Measurements from ENCODE around the gene EIF2A. TPM values are rescaled to one million over a fixed set of nuclear protein-coding genes. Genes with fewer than 3 reads are reported as not detected.

EIF2A gene
- total RNA-seq, 1 donor from 2014 or later, result 65.7 TPM

DNA sequence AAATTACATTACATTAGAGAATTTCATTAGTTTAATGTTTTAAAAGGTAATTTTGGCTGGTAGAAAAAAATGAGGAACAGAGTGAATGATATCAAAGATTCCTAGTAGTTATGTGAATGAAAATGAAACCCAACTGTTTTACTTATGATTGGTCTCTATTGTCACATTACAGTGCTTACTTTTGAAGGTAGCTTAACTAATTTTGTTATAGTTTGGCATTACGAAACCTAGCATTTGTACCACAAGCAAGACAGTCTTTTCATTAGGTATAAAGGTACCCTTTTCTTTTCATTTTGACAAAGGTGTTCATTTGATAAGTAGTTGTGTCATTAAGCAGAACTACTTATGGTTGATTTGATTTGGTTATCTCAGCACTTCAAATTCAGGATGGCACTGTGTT is 63.4 kb downstream of the EIF2A start:
- TF ChIP-seq, protein P1, sequence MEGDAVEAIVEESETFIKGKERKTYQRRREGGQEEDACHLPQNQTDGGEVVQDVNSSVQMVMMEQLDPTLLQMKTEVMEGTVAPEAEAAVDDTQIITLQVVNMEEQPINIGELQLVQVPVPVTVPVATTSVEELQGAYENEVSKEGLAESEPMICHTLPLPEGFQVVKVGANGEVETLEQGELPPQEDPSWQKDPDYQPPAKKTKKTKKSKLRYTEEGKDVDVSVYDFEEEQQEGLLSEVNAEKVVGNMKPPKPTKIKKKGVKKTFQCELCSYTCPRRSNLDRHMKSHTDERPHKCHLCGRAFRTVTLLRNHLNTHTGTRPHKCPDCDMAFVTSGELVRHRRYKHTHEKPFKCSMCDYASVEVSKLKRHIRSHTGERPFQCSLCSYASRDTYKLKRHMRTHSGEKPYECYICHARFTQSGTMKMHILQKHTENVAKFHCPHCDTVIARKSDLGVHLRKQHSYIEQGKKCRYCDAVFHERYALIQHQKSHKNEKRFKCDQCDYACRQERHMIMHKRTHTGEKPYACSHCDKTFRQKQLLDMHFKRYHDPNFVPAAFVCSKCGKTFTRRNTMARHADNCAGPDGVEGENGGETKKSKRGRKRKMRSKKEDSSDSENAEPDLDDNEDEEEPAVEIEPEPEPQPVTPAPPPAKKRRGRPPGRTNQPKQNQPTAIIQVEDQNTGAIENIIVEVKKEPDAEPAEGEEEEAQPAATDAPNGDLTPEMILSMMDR (conservative IDR thresholded peaks at IDR 0.05), result no peak
- Mint-ChIP-seq H3K4me3 (no peak overlapping the region), H3K27ac (ENCODE audit: unreplicated experiment) (no peak overlapping the region), H3K4me1 (peaks cover 39% of the 10 kb centered on the region), H3K27me3 (ENCODE audit: low read depth) (no peaks in the 10 kb centered on the region), H3K36me3 (ENCODE audit: low read depth) (peaks cover 19% of the 10 kb centered on the region), H3K9me3 (peaks cover 3% of the 10 kb centered on the region)
- DNase-seq (ENCODE audit: low read depth, low spot score), result no peak

DNA sequence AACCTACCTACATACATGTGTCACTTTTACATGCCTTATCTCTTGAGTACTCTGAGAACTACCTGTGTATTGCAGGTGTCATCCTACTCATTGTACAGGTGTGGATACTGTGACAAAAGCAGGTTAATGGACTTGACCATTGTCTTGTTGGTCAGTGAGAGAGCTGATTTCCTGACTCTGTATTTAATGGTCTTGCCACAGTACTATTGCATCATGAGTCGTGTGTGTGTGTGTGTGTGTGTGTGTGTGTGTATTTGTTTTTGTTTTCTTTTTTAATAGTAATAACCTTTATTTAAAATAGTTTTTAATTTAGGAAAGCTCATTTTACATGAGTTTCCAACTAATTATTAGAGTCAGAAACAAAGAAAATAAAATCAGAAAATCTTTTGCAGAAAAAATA is 64.2 kb downstream of the EIF2A start:
- DNase-seq (ENCODE audit: low read depth, low spot score), result no peak
- TF ChIP-seq, protein P1 (conservative IDR thresholded peaks at IDR 0.05), result no peak
- H3K27ac Mint-ChIP-seq (ENCODE audit: unreplicated experiment), result no peak overlapping the region
- H3K9me3 Mint-ChIP-seq, result peaks cover 3% of the 10 kb centered on the region
- no peak overlapping the region for H3K4me3 Mint-ChIP-seq
- peaks cover 20% of the 10 kb centered on the region for H3K36me3 Mint-ChIP-seq (ENCODE audit: low read depth)
- peaks cover 35% of the 10 kb centered on the region for H3K4me1 Mint-ChIP-seq
- no peaks in the 10 kb centered on the region for H3K27me3 Mint-ChIP-seq (ENCODE audit: low read depth)

DNA sequence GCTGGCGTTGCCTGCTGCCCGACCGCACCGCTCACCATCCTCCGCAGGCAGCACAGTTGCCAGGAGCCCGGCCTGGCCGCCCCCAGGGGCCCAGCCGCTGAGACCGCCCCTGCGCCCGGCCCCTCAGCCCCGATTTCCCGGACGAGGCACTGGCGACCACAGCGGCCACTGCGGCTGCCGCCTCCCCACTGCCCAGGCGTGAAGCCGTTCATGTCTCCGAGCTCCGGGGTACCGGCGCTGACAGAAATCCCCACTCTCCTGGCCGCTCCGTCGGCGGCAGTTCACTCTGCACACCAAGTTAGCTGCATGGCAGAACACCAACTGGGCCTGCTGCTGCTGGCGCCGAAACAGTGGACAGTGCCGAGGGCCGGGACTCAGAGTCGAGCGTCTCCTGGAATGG is 65.1 kb downstream of the EIF2A start:
- peaks cover 4% of the 10 kb centered on the region for H3K9me3 Mint-ChIP-seq
- TF ChIP-seq, protein P1 (conservative IDR thresholded peaks at IDR 0.05), result no peak
- no peak overlapping the region for H3K4me3 Mint-ChIP-seq
- H3K27ac Mint-ChIP-seq (ENCODE audit: unreplicated experiment), result no peak overlapping the region
- peaks cover 21% of the 10 kb centered on the region for H3K36me3 Mint-ChIP-seq (ENCODE audit: low read depth)
- H3K4me1 Mint-ChIP-seq, result peaks cover 29% of the 10 kb centered on the region
- no peaks in the 10 kb centered on the region for H3K27me3 Mint-ChIP-seq (ENCODE audit: low read depth)
- no peak for DNase-seq (ENCODE audit: low read depth, low spot score)

DNA sequence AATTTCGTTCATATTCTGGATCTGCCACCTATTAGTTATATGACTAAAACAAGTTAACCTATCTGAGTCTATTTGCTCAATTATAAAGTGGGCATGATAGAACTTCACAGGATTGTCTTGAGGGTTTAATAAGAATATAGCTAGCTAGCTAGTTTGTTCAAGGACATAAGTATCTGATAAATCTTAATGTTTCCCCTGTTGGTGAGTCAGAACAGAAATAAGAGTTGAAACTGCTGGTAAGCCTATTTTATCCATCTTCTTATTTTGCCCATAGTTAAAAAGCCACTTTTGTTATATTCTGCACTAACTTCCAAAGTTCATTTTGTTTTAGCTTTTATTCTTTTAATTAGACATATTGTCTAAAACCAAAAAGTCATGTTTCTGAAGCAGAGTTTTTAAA is 65.9 kb downstream of the EIF2A start:
- TF ChIP-seq, protein P1 (conservative IDR thresholded peaks at IDR 0.05), result no peak
- DNase-seq (ENCODE audit: low read depth, low spot score), result no peak

DNA sequence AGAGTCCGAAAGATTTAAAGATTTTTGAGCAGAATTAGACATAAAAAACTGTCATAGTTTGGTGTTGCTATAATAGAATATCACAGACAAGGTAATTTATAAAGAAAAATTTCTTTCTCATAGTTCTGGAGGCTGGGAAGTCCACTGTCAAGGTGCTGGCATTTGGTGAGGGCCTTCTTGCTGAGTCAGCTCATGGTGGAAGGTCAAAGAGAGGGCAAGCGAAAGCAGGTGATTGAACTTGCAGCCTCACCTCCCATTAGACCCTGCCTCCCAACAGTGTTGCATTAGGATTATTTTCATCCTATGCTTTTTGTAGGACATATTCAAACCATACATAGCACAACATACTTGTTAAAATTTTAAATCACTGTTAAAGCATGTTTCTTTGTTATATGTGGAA is 66.4 kb downstream of the EIF2A start:
- Mint-ChIP-seq H3K27me3 (ENCODE audit: low read depth) (no peaks in the 10 kb centered on the region), H3K36me3 (ENCODE audit: low read depth) (peaks cover 26% of the 10 kb centered on the region), H3K9me3 (peaks cover 6% of the 10 kb centered on the region), H3K4me3 (no peak overlapping the region), H3K27ac (ENCODE audit: unreplicated experiment) (no peak overlapping the region), H3K4me1 (peaks cover 15% of the 10 kb centered on the region)
- DNase-seq (ENCODE audit: low read depth, low spot score), result no peak
- TF ChIP-seq, protein P1 (conservative IDR thresholded peaks at IDR 0.05), result no peak

More for the DNA sequence above, 65.9 kb downstream of the EIF2A start:
- Mint-ChIP-seq H3K4me3 (no peak overlapping the region), H3K9me3 (peaks cover 6% of the 10 kb centered on the region), H3K36me3 (ENCODE audit: low read depth) (peaks cover 24% of the 10 kb centered on the region), H3K27me3 (ENCODE audit: low read depth) (no peaks in the 10 kb centered on the region), H3K4me1 (peaks cover 21% of the 10 kb centered on the region), H3K27ac (ENCODE audit: unreplicated experiment) (no peak overlapping the region)
